ENCODE data around the gene SAP30L.

SAP30L gene, protein sequence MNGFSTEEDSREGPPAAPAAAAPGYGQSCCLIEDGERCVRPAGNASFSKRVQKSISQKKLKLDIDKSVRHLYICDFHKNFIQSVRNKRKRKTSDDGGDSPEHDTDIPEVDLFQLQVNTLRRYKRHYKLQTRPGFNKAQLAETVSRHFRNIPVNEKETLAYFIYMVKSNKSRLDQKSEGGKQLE

DNA sequence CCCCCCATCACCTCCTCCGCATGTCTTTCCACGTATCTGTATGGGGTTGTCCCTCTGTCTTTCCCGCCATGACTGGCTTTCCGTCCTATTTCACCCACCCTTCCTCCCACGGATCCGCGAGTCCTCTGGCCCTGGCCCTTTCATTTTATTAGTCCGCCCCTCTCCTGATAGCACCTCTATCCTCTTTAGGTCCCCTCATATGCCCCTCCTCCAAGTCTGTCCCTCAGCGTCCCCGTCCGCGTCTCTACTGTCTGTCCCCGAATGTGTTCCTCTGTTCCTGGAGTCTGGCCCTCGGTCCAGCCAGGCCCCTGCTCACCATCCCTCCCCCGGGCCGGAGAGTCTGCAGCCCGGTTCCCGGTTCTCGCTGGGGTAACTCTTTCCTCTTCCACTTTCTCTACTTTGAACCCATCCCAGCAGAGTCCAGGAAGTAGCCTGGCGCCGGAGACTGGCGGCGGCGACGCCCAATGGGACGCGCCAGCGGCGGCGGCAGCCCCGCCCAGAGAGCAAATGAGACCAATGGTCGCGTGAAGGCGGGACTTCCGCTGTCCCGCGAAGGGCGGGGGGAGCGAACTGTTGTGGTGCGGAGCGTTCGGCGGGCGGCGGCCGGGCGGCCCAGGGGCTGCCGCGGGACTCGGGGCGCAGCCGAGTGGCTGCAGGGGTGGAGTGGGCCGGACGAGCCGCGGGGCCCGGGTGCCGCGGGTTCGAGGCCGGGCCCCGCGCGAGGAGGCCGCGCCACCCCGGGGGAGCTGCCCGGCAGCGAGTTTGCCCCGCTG lies at the start of gene SAP30L:
SAP30L (plus strand) TSS at position 576 of the 773 bp plus-strand sequence. CDS start 608 bp downstream, outside the sequence.
- peak; percentile 83 for DNase-seq

DNA sequence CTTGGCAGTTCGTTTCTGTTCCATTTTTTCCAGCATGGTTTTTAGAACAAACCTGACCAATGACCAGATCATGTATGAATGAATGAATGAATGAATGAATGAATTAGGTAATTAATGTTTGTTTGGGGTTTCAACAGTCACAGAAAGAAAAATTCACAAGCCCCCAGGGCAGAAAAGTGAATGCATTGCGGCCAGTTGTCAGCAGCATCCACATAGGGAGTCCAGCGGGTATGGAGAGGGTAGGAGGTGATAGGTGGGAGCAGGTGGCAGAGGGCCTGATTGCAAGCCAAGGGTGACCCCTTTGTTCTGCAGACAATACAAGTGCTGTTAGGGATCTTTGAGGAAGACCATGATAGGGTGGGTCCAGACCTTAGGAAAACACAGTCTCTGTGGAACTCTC lies 49.7 kb upstream of the SAP30L start:
- no peak for DNase-seq

DNA sequence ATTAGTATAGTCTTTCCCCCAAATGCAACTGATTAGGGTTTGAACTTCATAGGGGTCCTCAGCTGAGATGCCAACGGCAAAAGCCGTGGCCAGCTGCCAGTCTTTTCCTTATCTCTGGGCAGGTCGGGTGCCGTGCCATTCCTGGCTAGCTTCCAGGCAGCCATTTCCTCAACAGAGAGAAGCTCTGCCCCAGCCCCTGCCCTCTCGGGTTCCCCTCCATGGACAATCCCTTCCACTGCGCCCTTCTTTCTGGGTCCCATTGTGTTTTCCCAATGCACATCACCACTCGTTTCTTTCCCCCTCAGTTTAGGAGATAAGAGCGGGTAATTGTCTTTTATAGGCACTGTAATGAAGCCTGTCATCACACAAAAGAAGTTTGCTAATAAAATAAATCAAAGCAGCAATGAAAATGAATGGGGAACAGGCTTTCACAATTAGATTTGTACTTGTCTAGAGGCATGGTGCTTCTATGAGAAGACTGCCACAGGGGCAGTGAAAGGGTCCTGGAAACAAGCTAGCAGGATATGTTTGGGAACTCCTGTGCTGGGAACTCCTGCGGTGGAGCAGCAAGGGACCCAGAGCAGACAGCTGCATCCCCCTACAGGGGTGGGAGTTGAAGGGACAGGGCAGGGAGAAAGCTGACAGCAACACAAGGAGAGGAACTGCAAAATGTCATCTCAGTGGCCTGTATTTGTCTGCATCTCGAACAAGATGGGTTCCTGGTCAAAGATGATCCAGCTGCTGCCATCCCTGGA lies 48.0 kb upstream of the SAP30L start:
- DNase-seq = peak; percentile 77

DNA sequence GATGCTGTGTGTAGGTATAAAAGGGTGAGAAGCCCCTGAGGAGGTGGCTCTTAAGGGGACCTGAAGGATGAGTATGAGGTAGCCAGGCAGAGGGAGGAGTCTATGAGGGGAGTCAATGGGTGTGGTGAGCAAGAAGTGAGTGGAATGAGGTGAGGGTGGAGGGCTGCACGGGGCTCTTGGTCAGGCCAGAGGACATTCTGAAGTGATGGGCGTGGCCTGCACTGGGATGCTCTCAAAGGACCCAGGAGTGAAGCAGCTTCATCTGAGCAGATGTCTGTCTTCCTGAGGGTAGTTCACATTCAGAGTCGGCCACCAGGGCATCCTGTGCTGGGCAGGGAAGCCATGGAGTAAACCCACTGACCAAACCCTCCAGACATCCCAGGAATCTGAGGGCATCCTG lies 45.1 kb upstream of the SAP30L start:
- DNase-seq = no peak

DNA sequence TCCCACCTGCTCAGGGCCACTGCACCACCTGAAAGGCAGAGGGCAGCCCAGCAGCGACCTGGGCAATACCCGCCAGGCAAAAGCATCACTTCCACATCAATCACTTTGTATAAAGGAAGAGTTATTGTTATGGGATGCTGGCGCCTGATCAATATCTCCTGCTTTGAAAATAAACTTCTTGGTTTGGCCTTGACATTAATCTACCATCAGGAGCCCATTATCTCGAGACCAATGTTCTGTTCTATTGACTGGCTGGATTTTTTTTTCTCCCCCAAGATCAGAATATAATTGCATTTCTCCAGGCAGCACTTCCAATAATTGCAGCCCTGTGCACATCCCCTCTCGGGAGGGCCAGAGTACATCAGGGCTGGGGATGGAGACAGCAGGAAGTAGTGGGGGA lies 44.4 kb upstream of the SAP30L start:
- DNase-seq = peak; percentile 23

DNA sequence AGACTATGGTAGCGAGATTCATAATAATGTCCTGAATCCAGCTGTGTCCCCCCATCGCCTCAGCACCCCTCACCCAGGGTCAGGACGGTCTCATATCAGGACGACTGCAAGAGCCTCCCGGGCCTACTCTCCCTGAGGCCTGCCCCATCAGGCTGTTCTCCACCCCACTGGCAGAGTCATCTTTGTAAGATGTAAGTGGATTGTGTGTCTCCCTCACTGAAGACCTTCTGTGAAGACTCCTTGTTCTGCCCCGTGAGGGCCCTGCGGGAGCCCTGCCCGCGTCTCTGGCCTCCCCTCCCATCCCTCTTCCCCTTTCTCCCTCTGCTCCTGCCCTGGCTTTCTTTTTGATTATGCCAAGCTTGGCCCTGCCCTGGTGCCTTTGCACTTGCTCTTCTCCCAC lies 43.9 kb upstream of the SAP30L start:
- no peak for DNase-seq

DNA sequence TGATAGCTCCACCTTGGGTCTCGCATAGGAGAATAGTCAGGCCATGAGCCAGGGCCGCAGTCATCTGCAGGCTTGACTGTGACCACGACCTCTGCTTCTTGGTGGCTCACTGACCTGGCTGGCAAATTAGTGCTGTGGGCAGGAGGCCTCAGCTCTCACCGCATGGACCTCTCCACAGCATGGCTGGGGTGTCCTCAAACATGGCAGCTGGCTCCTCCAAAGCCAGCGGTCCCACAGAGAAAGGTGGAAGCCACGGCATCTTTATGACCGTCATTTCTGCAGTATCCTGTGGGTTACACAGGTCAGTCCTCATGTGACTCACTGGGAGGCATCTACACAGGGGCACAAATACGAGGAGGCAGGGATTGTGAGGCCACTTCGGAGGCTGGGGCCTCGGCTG lies 43.2 kb upstream of the SAP30L start:
- no peak for DNase-seq

DNA sequence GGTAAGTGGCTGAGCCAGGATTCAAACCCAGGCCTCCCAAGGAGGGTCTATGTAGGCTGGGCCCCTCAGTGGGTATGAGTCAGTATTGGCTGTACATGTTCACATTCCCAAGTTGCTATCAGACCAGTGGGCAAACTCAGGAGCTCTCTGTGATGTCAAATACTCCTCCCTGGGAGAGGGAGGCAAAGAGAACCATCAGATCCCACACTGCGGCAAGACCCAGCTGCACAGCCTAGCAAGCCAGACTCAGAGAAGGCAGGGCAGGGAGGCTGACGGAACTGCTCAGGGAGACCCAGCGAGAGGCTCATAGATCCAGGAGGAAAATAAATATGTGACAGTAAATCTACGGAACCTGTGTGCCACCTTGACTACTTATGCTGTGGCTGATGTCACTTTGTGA lies 42.6 kb upstream of the SAP30L start:
- DNase-seq = no peak

DNA sequence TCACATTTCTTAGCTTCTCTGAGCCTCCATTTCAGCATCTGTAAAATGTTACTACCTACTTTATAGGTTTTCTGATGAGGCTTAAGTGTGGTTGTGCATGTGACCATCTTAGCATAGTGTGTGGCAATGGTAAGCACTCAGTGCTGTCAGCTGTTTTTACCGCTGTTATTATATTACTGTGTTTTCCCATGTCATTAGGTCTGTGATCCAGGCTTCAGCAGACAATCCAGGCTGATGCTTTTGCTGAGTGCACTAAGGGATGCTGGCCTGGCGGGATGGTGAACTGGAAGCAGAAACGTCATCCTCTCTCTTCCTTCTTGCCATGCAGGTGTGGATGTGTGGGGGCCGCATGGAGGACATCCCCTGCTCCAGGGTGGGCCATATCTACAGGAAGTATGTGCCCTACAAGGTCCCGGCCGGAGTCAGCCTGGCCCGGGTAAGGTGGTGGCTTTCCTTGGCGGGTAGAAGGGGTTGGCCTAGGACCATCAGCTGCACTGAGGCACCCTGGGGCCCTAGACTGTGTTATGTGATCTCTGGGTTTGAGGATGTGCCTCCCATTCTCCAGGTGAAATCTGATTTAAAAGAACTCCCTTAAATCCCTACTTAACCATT lies 41.9 kb upstream of the SAP30L start:
- DNase-seq = no peak

DNA sequence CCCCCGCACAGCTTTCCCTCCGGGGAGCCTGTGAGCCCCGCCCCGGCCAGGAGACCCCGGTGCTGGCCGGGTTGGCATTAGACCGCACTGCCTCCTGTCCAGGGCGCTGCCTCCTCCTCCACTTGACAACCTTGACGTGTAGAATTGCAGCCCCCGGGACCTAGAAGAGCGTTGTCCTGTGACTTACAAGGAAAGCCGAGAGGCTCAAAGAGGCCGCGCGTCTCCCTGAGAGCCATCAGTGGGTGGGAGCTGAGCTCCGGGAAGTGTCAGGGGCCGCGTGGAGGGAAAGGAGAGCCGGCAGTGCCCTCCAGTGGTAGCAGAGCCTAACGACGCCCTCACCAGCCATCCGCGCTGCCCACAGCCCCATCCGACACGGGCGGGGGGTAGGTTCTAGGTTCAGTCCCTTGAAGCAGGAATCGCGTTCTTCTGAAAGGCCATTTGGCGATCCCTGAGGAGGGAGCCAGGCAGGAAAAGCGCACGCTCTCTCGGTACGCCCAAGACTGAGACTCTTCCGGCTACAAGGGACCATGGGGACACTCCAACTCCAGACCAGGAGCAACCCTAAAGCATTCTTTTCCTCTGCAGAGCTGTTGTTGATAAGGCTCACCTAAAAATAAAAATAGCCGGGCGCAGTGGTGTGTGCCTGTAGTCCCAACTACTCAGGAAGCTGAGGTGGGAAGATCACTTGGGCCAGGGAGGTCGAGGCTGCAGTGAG lies 40.6 kb upstream of the SAP30L start:
- peak; percentile 68 for DNase-seq

DNA sequence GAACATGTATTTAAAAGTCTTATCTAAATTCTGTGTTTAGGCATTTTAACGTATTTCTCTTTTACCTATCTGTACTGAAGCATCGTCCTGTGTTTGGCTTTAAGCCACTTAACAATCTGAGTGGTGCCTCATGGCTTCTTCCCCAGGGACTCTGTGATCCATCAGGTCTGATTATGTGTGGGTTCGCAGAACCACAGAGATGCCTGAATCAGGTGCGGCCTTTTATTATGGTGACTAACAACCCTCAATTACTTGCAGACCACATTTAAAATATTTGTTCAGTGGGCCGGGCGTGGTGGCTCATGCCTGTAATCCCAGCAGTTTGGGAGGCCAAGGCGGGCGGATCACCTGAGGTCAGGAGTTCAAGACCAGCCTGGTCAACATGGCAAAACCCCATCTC lies 39.6 kb upstream of the SAP30L start:
- no peak for DNase-seq

DNA sequence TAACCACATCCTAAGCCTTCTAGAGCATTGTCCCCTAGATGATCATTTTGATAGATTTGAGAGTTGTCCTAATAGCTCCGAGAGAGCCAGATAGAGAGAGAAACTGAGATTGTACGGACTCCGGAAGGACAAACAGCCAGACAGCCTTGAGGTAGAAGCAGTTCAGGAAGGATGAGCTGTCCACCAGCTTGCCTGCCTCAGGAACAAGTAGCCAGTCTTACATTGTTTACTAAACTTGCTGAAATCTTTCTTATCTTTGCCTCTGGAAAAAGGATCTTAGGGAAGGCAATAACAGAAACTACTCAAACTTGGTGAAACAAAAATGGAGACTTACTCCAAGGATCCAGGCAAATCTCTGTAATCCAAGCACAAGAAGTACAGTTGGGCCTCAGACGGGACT lies 39.0 kb upstream of the SAP30L start:
- no peak for DNase-seq

DNA sequence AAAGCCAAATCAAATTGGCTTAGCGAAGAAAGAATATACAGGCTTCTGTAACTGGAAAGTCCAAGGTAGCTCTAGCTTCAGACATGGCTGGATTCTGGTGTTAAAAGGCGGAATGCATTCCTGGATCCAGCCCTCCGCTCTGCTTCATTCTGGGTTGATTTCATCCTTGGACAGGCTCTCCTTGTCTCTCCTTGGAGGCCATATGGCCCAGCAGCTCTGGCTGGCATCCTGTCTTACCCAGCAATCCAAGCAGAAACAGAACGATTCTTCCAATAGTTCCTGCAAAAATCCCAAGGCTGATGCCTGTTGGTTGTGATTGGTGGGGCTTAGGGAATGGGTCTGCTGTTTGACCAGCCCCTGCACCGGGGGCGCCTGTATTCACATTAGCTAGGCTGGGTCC lies 37.0 kb upstream of the SAP30L start:
- no peak for DNase-seq

DNA sequence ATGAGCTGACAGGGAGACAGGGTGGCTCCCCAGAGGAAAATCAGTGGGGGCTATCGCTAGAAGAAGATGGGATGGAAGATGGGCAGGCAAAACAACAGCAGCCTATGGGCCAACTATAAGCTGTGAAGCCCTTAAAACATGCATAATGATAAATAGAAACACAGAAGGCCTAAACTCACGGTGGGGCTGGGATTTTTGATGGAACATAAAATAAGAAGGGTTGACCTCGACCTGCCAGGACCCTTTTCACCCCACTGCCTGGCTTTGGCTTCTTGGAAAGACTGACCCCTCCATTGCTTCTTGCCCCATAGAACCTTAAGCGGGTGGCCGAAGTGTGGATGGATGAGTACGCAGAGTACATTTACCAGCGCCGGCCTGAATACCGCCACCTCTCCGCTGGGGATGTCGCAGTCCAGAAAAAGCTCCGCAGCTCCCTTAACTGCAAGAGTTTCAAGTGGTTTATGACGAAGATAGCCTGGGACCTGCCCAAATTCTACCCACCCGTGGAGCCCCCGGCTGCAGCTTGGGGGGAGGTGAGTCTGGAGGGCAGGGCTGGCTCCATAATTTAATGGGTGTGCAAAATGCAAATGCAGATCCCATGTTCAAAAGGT lies 36.5 kb upstream of the SAP30L start:
- DNase-seq = no peak

DNA sequence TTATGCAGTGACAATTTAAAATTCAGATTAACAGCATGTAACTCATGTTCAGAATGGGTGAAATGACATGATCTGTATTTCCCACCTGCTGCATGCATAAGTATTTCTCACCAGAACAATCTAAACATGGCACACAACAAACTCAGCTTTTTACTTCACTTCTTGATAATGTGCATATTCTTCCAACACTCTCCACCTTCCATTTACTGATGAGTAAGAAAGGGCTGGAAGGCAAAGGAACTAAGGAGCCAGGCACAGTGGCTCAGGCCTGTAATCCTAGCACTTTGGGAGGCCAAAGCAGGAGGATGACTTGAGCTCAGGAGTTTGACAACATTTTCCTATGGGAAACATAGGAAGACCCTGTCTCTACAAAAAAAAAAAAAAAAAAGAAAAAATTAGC lies 35.8 kb upstream of the SAP30L start:
- DNase-seq = no peak

DNA sequence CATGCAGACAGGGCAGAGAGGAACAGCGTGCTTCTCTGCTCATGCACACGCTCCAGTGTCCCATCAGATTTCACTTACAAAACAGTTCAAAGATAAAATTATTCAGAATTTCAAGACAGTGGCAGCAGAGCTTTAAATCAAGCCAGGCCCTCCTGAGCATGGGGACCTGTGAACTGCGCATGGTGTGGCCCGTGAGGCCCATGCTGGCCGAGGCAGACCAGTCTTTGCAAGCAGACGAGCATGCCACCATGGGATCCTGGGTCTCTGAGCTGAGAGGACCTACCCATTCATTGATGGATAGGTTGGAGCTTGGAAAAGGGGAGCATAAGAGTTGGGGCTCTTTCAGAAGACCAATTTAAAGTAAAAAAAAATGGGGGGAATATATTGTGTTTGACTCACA lies 35.0 kb upstream of the SAP30L start:
- no peak for DNase-seq

DNA sequence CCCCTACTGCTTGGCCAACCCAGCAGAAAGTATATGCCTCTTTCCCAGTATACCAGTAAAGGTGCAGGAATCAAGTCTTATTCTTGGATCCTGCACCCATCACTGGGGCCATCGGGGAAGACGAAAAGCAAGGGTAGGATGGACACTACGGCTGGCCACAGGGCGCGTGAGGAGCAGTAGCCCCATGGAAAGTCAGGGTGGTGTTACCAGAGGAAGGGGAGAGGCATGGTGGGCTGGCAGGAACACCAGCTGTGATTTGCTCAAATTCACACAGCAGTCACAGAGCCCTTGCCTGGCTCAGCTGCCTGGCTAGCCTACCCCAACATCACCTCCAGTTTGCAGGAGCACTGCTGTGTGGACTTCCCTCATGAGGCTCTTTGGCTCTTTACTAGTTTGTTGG lies 34.5 kb upstream of the SAP30L start:
- no peak for DNase-seq

DNA sequence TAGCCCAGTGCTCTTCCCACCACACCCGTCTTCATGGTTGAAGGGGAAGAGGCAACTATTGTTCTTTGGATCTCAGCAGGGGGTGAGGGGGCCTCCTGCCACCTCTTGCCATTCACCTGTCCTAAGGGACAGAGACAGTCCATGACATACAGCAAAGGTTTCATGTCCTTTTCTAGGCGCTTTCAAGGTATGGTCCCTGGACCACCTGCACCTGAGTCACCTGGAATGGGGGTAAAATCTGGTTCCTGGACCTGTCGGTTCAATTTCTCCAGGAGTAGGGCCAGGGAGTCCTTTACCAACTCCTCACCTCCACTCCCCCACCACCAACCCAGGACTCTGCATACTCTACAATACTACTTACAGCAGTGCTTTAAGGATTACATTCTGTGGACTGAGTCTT lies 33.5 kb upstream of the SAP30L start:
- DNase-seq = no peak

DNA sequence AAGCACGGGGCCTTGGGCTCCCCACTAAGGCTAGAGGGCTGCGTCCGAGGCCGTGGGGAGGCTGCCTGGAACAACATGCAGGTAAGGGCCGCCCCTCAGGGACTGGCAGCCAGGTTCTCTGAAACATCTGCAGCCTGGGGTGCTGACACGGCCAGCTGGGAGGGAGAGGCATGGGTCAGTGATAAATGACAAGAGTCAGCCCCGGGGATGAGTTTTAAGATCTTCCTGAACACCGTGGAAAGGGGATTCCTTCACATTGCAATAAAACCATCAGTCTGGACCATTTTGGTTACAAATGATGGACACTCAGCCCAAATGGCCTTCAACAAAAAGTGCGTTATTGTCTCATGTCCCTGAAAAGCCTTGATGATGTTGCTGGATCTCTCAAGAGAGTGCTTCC lies 32.9 kb upstream of the SAP30L start:
- DNase-seq = no peak

DNA sequence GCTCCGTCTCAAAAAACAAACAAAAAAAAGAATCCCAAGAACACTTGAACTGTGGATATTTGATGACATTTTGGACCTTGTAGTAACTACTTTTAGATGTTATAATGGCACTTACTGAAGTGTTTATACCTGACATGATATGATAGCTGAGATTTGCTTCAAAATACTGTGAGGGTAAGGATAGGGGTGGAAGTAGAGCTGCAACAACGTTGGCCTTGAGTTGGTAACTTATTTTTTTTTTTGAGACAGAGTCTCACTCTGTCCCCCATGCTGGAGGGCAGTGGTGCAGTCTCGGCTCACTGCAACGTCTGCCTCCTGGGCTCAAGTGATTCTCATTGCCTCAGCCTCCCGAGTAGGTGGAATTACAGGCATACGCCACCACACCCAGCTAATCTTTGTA lies 30.7 kb upstream of the SAP30L start:
- DNase-seq = no peak

DNA sequence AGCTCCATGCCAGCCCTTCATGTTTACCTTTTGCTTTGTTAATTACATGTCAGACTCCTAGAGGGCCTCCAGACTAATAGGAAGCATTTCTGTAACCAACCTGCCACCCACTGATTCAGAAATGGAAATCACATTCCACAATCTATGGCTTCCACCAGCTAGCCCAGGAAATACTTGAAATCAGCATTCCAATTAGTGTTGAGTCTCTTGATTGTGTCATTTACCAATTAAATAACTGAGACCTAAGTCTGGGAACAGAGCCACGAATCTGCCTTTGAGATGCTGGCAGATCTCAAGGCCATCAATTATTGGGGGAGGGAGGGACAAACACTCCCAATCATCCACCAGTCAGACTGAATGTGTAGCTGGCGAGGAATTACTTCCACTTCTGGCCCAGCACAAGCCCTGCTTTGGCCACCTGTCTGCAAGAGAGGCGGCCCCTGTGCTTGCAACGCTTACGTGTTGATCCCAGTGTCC lies 27.4 kb upstream of the SAP30L start:
- no peak for DNase-seq

DNA sequence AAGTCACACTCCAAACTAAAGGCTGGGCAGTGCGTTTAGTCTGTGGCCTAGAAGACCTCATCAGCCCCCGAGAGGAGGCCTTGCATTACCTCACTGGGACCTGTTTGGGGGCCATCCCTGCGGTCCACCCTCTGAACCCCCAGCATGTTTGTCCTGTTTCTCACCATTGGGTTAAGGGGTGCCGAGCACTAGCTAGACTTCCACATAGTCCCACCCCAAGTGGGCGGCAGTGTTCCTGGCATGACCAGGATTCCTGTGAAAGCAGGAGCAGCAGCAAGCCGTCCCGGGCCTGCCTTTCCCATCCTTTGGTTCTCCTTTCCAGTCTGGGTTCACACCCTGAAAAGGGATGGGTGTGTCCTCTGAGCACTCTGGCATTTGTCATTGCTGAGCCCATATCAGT lies 26.6 kb upstream of the SAP30L start:
- DNase-seq = no peak

Measured in NCI-H146 (cell line).